ENCODE measurements around the gene ZFHX3. TPM values are rescaled to one million over a fixed set of nuclear protein-coding genes. Genes with fewer than 3 reads are reported as not detected.

Gene ZFHX3
- total RNA-seq, 6 experiments from 2014 or later: 14.5 to 25.8 (median 15.8) TPM

- Mint-ChIP-seq H3K27me3 (ENCODE audit: insufficient read depth) (peaks cover 10% of the 10 kb centered on the region), H3K4me1 (ENCODE audit: low read depth) (peaks cover 29% of the 10 kb centered on the region), H3K4me3 (no peak overlapping the region), H3K27ac (no peak overlapping the region), H3K36me3 (ENCODE audit: low read depth) (peaks cover 27% of the 10 kb centered on the region), H3K9me3 (peaks cover 6% of the 10 kb centered on the region; the same call in 1 of the 2 replicates)
- DNase-seq: no peak
- no peak for TF ChIP-seq CTCF (IDR thresholded peaks at IDR 0.05)
Observed at GRCh38 chr16:72947379-72948237, 100.3 kb downstream of the ZFHX3 start.

GRCh38 chr16:72946474-72947194, 101.3 kb downstream of the ZFHX3 start:
- peaks cover 6% of the 10 kb centered on the region; the same call in 1 of the 2 replicates for H3K9me3 Mint-ChIP-seq
- peaks cover 8% of the 10 kb centered on the region; the same call in 1 of the 2 replicates for H3K27me3 Mint-ChIP-seq (ENCODE audit: insufficient read depth)
- no peak overlapping the region for H3K27ac Mint-ChIP-seq
- TF ChIP-seq CTCF (IDR thresholded peaks at IDR 0.05): no peak
- DNase-seq: no peak
- peaks cover 27% of the 10 kb centered on the region for H3K36me3 Mint-ChIP-seq (ENCODE audit: low read depth)
- no peak overlapping the region for H3K4me3 Mint-ChIP-seq
- H3K4me1 Mint-ChIP-seq (ENCODE audit: low read depth): peaks cover 19% of the 10 kb centered on the region

GRCh38 chr16:72946063-72946462, 101.9 kb downstream of the ZFHX3 start:
- no peak for DNase-seq
- Mint-ChIP-seq H3K9me3 (peaks cover 6% of the 10 kb centered on the region; the same call in 1 of the 2 replicates), H3K4me1 (ENCODE audit: low read depth) (peaks cover 14% of the 10 kb centered on the region; the same call in 1 of the 2 replicates), H3K27me3 (ENCODE audit: insufficient read depth) (peaks cover 8% of the 10 kb centered on the region; the same call in 1 of the 2 replicates), H3K27ac (no peak overlapping the region), H3K36me3 (ENCODE audit: low read depth) (peaks cover 27% of the 10 kb centered on the region), H3K4me3 (no peak overlapping the region)
- TF ChIP-seq CTCF (IDR thresholded peaks at IDR 0.05): no peak

- Mint-ChIP-seq H3K9me3 (peaks cover 6% of the 10 kb centered on the region; the same call in 1 of the 2 replicates), H3K27me3 (ENCODE audit: insufficient read depth) (peaks cover 6% of the 10 kb centered on the region; the same call in 1 of the 2 replicates), H3K4me3 (no peak overlapping the region), H3K36me3 (ENCODE audit: low read depth) (peaks cover 25% of the 10 kb centered on the region), H3K27ac (no peak overlapping the region), H3K4me1 (ENCODE audit: low read depth) (peaks cover 14% of the 10 kb centered on the region; the same call in 1 of the 2 replicates)
- TF ChIP-seq CTCF (IDR thresholded peaks at IDR 0.05): no peak
- DNase-seq: no peak
Observed at GRCh38 chr16:72945611-72946010, 102.3 kb downstream of the ZFHX3 start.

GRCh38 chr16:72944757-72945485, 103.0 kb downstream of the ZFHX3 start:
- H3K36me3 Mint-ChIP-seq (ENCODE audit: low read depth): peaks cover 18% of the 10 kb centered on the region
- no peak for TF ChIP-seq CTCF (IDR thresholded peaks at IDR 0.05)
- H3K4me3 Mint-ChIP-seq: no peak overlapping the region
- H3K27me3 Mint-ChIP-seq (ENCODE audit: insufficient read depth): peaks cover 4% of the 10 kb centered on the region; the same call in 1 of the 2 replicates
- peaks cover 20% of the 10 kb centered on the region; the same call in 1 of the 2 replicates for H3K4me1 Mint-ChIP-seq (ENCODE audit: low read depth)
- H3K27ac Mint-ChIP-seq: no peak overlapping the region
- H3K9me3 Mint-ChIP-seq: peaks cover 6% of the 10 kb centered on the region; the same call in 1 of the 2 replicates
- no peak for DNase-seq

All from HFFc6 (cell line).